Caco-2 (cell line): ENCODE measurements around the gene HSPB6. TPM values are rescaled to one million over a fixed set of nuclear protein-coding genes. Genes with fewer than 3 reads are reported as not detected.

Experiments used
- BruUV-seq: library from RNA; stranded (reverse); fragments of 400-500 nt; replicated peaks from 2 replicates; lab custom pipeline; 2021; lab: Mats Ljungman, UMichigan
- CTCF ChIA-PET: fragments of 300-600 bp; sonication (Branson Sonifier 250); formaldehyde crosslinking; loops from one replicate; lab custom pipeline; 2022; ENCODE audit warnings: antibody characterized with exemption; lab: Charles Lee
- POLR2A ChIA-PET: fragments of 300-600 bp; sonication (Branson Sonifier 250); formaldehyde crosslinking; loops from one replicate; lab custom pipeline; 2022; ENCODE audit warnings: antibody characterized with exemption; lab: Charles Lee
- DNase-seq, 2 experiments: peaks; one replicate each; pipeline versions ENCODE4 v3.0.0 to v3.0.0-alpha.2; 2020 to 2022
- H3K27me3 ChIP-seq: replicated peaks from 2 replicates; pipeline ENCODE4 v1.6.0; 2011; ENCODE audit warnings: low read length; ENCODE audit not compliant: control insufficient read depth, insufficient read depth
- H3K36me3 ChIP-seq: 2 replicates; pipeline ENCODE4 v1.5.1; 2011; ENCODE audit warnings: low read length; ENCODE audit not compliant: control insufficient read depth, insufficient read depth
- H3K4me1 ChIP-seq: fragments of 250-450 bp; sonication (Bioruptor Pico); 2 replicates; pipeline ENCODE4 v1.5.1; 2020; ENCODE audit warnings: mild to moderate bottlenecking
- H3K4me3 ChIP-seq: 2 replicates; pipeline ENCODE4 v1.5.1; 2011; ENCODE audit warnings: low read depth, mild to moderate bottlenecking, control low read depth, low read length
- H3K9me3 ChIP-seq: fragments of 250-450 bp; sonication (Bioruptor Pico); 2 replicates; pipeline ENCODE4 v1.5.1; 2020; ENCODE audit warnings: mild to moderate bottlenecking, moderate library complexity
- H3K27ac Mint-ChIP-seq: one replicate; pipeline ENCODE4 v1.8.0; 2022; ENCODE audit warnings: mixed read lengths; ENCODE audit not compliant: unreplicated experiment
- H3K27me3 Mint-ChIP-seq: one replicate; pipeline ENCODE4 v1.8.0; 2022; ENCODE audit warnings: mixed read lengths; ENCODE audit not compliant: insufficient read depth, unreplicated experiment
- H3K36me3 Mint-ChIP-seq: one replicate; pipeline ENCODE4 v1.8.0; 2022; ENCODE audit warnings: mild to moderate bottlenecking, mixed read lengths; ENCODE audit not compliant: insufficient read depth, unreplicated experiment
- H3K4me1 Mint-ChIP-seq: one replicate; pipeline ENCODE4 v1.8.0; 2022; ENCODE audit warnings: low read depth, mixed read lengths; ENCODE audit not compliant: unreplicated experiment
- H3K4me3 Mint-ChIP-seq: one replicate; pipeline ENCODE4 v1.8.0; 2022; ENCODE audit warnings: mild to moderate bottlenecking, moderate library complexity, mixed read lengths; ENCODE audit not compliant: unreplicated experiment
- H3K9me3 Mint-ChIP-seq: one replicate; pipeline ENCODE4 v1.8.0; 2022; ENCODE audit warnings: mixed read lengths; ENCODE audit not compliant: unreplicated experiment
- CTCF ChIP-seq, 2 experiments: fragments of 200-600 bp in 1 of 2; IDR thresholded peaks; 1 replicate in 1 of 2; 2 replicates in 1 of 2; pipeline versions ENCODE4 v1.5.1 to v1.8.0; 2011 to 2022; ENCODE audit warnings: antibody characterized with exemption in 1 of 2, control low read depth in 1 of 2, inconsistent platforms in 1 of 2, low read depth in 1 of 2, low read length in 1 of 2, mild to moderate bottlenecking in 1 of 2, moderate library complexity in 1 of 2; ENCODE audit not compliant: insufficient read depth in 1 of 2, severe bottlenecking in 1 of 2, unreplicated experiment in 1 of 2
- intact Hi-C: fragments of 100-400 bp; cut with micrococcal nuclease; formaldehyde crosslinking; loops from one replicate; pipeline ENCODE4 v1.10.0; 2022; ENCODE audit not compliant: unreplicated experiment
- total RNA-seq: library from RNA; stranded (reverse); gene quantifications from 2 replicates; pipeline ENCODE4 v1.2.3, GENCODE V29; 2022

Gene HSPB6
- total RNA-seq, 1 experiment from 2014 or later: 0.48 TPM

- no peak for DNase-seq
- no peak overlapping the region for H3K27ac Mint-ChIP-seq
- no peaks in the 10 kb centered on the region for H3K36me3 ChIP-seq
- H3K4me1 ChIP-seq: no peaks in the 10 kb centered on the region
- ChIA-PET CTCF (no interaction called here), POLR2A (no interaction called here)
- H3K27me3 Mint-ChIP-seq: peaks cover 5% of the 10 kb centered on the region
- TF ChIP-seq CTCF (IDR thresholded peaks at IDR 0.05; ENCODE audit: insufficient read depth in 1 of 2, low read depth in 1 of 2, low read length in 1 of 2, severe bottlenecking in 1 of 2, unreplicated experiment in 1 of 2): no peak
- no peak overlapping the region for H3K4me3 ChIP-seq
- H3K4me3 Mint-ChIP-seq: no peak overlapping the region
- peaks cover 5% of the 10 kb centered on the region for H3K36me3 Mint-ChIP-seq
- H3K27me3 ChIP-seq: no peaks in the 10 kb centered on the region
- H3K4me1 Mint-ChIP-seq: no peaks in the 10 kb centered on the region
- no peaks in the 10 kb centered on the region for H3K9me3 ChIP-seq
- H3K9me3 Mint-ChIP-seq: no peaks in the 10 kb centered on the region
- no TSS peak for BruUV-seq
- intact Hi-C loops: no loop called here
Measured at GRCh38 chr19:35791814-35792279, 35.0 kb upstream of the HSPB6 start.

- DNase-seq: peak in 1 of 2 experiments; percentile 32
- no peaks in the 10 kb centered on the region for H3K4me1 Mint-ChIP-seq
- no peak overlapping the region for H3K4me3 Mint-ChIP-seq
- peaks cover 5% of the 10 kb centered on the region for H3K27me3 Mint-ChIP-seq
- CTCF ChIA-PET: no interaction called here
- POLR2A ChIA-PET: no interaction called here
- peaks cover 5% of the 10 kb centered on the region for H3K36me3 Mint-ChIP-seq
- no peaks in the 10 kb centered on the region for H3K36me3 ChIP-seq
- H3K9me3 ChIP-seq: no peaks in the 10 kb centered on the region
- H3K9me3 Mint-ChIP-seq: no peaks in the 10 kb centered on the region
- no TSS peak for BruUV-seq
- H3K27me3 ChIP-seq: no peaks in the 10 kb centered on the region
- H3K4me1 ChIP-seq: no peaks in the 10 kb centered on the region
- no peak overlapping the region for H3K4me3 ChIP-seq
- no peak overlapping the region for H3K27ac Mint-ChIP-seq
- peak in 1 of 2 experiments; percentile 10 for TF ChIP-seq CTCF (IDR thresholded peaks at IDR 0.05; ENCODE audit: insufficient read depth in 1 of 2, low read depth in 1 of 2, low read length in 1 of 2, severe bottlenecking in 1 of 2, unreplicated experiment in 1 of 2)
- intact Hi-C loops: no loop called here
Measured at GRCh38 chr19:35790981-35791813, 34.4 kb upstream of the HSPB6 start.

GRCh38 chr19:35789978-35790944 is 33.4 kb upstream of the HSPB6 start:
- H3K4me1 Mint-ChIP-seq: no peaks in the 10 kb centered on the region
- DNase-seq: no peak
- no peaks in the 10 kb centered on the region for H3K9me3 Mint-ChIP-seq
- H3K36me3 Mint-ChIP-seq: peaks cover 5% of the 10 kb centered on the region
- TF ChIP-seq CTCF (IDR thresholded peaks at IDR 0.05; ENCODE audit: insufficient read depth in 1 of 2, low read depth in 1 of 2, low read length in 1 of 2, severe bottlenecking in 1 of 2, unreplicated experiment in 1 of 2): no peak
- H3K27ac Mint-ChIP-seq: no peak overlapping the region
- H3K4me3 Mint-ChIP-seq: no peak overlapping the region
- peaks cover 5% of the 10 kb centered on the region for H3K27me3 Mint-ChIP-seq
- intact Hi-C loops: no loop called here
- H3K36me3 ChIP-seq: no peaks in the 10 kb centered on the region
- ChIA-PET CTCF (interaction anchor here (0.6 kb wide), 1 partner anchor 24 kb away, joined by 5 read pairs; no protein-coding TSS in a partner anchor), POLR2A (no interaction called here)
- no peaks in the 10 kb centered on the region for H3K9me3 ChIP-seq
- H3K27me3 ChIP-seq: no peaks in the 10 kb centered on the region
- H3K4me1 ChIP-seq: no peaks in the 10 kb centered on the region
- no TSS peak for BruUV-seq
- no peak overlapping the region for H3K4me3 ChIP-seq
